GM12878 (cell line): Measurements from ENCODE around the gene CA9. TPM values are rescaled to one million over a fixed set of nuclear protein-coding genes. Genes with fewer than 3 reads are reported as not detected.

Experiments used
- ATAC-seq: fragments of 200-7000 bp; cut with Tn5 transposase; 3 replicates; pipeline ENCODE4 v1.9.1; 2020; ENCODE audit warnings: mild to moderate bottlenecking, moderate library complexity
- BruUV-seq: library from RNA; stranded (reverse); fragments of 400-500 nt; replicated peaks from 2 replicates; lab custom pipeline; 2021; lab: Mats Ljungman, UMichigan
- CTCF ChIA-PET: fragments of 300-600 bp; sonication (Branson Sonifier 250); formaldehyde crosslinking; extraction: SDS; loops from one replicate; lab custom pipeline; 2021; ENCODE audit warnings: inconsistent platforms; lab: Yijun Ruan, JAX
- POLR2A ChIA-PET: fragments of 350-600 bp; formaldehyde crosslinking; extraction: SDS; loops from one replicate; lab custom pipeline; 2021; ENCODE audit warnings: inconsistent platforms; lab: Charles Lee
- RAD21 ChIA-PET: fragments of 300-600 bp; sonication (Branson Sonifier 250); formaldehyde crosslinking; loops from one replicate; lab custom pipeline; 2023; ENCODE audit warnings: antibody characterized with exemption; ENCODE audit not compliant: unreplicated experiment; lab: Charles Lee
- SMC1A ChIA-PET: fragments of 300-600 bp; sonication (Branson Sonifier 250); formaldehyde crosslinking; loops from one replicate; lab custom pipeline; 2023; ENCODE audit not compliant: unreplicated experiment, uncharacterized antibody; lab: Charles Lee
- DNase-seq: peaks from one replicate; pipeline ENCODE4 v3.0.0-alpha.2; 2011; ENCODE audit warnings: low read depth, low spot score
- FAIRE-seq: peaks from 3 replicates; lab custom pipeline; 2011; peaks lifted over from hg19 to GRCh38; lab: Jason Lieb, UNC
- H2AFZ ChIP-seq: 2 replicates; pipeline ENCODE4 v1.6.0; 2011; ENCODE audit warnings: low read depth, low read length, control low read depth; ENCODE audit not compliant: control insufficient read depth
- H3K27ac ChIP-seq: 2 replicates; pipeline ENCODE4 v1.5.1; 2011; ENCODE audit warnings: control low read depth; ENCODE audit not compliant: control insufficient read depth, insufficient read depth
- H3K27me3 ChIP-seq, 2 experiments: replicated peaks in 1 of 2; 2 replicates each; pipeline versions ENCODE4 v1.6.0 to v1.6.1; 2011; ENCODE audit warnings: low read length in 1 of 2; ENCODE audit not compliant: control insufficient read depth in 2 of 2, insufficient read depth in 2 of 2
- H3K36me3 ChIP-seq, 2 experiments: 2 replicates each; pipeline ENCODE4 v1.5.1; 2011; ENCODE audit warnings: low read length in 1 of 2; ENCODE audit not compliant: control insufficient read depth in 2 of 2, insufficient read depth in 2 of 2
- H3K4me1 ChIP-seq: 2 replicates; pipeline ENCODE4 v1.6.1; 2011; ENCODE audit warnings: mild to moderate bottlenecking, low read length, moderate library complexity, mixed read lengths; ENCODE audit not compliant: control insufficient read depth, insufficient read depth
- H3K4me2 ChIP-seq: 2 replicates; pipeline ENCODE4 v1.6.0; 2011; ENCODE audit warnings: control low read depth; ENCODE audit not compliant: control insufficient read depth, insufficient read depth
- H3K4me3 ChIP-seq: fragments of 200-600 bp; sonication (generic); 2 replicates; pipeline ENCODE4 v1.5.1; 2016
- H3K79me2 ChIP-seq: 2 replicates; pipeline ENCODE4 v1.6.0; 2011; ENCODE audit warnings: low read length; ENCODE audit not compliant: control insufficient read depth, insufficient read depth
- H3K9ac ChIP-seq: 2 replicates; pipeline ENCODE4 v1.8.0; 2011; ENCODE audit warnings: low read length, control low read depth, mixed read lengths; ENCODE audit not compliant: control insufficient read depth, insufficient read depth
- H3K9me3 ChIP-seq: replicated peaks from 3 replicates; pipeline ENCODE4 v1.5.1; 2011; ENCODE audit warnings: mild to moderate bottlenecking, low read length; ENCODE audit not compliant: control insufficient read depth, insufficient read depth
- H4K20me1 ChIP-seq: 2 replicates; pipeline ENCODE4 v1.6.0; 2011; ENCODE audit not compliant: control insufficient read depth, insufficient read depth
- DPF2 ChIP-seq: fragments of 450-650 bp; IDR thresholded peaks from 2 replicates; pipeline ENCODE4 v1.6.1; 2017; ENCODE audit warnings: mild to moderate bottlenecking
- E2F8 ChIP-seq: fragments of 450-650 bp; IDR thresholded peaks from 2 replicates; pipeline ENCODE4 v1.6.1; 2018; ENCODE audit warnings: mild to moderate bottlenecking, low read depth, moderate library complexity; ENCODE audit not compliant: partially characterized antibody
- IKZF1 ChIP-seq: fragments of 450-650 bp; conservative IDR thresholded peaks from 2 replicates; pipeline ENCODE4 v1.6.1; 2017; ENCODE audit warnings: antibody characterized with exemption, mild to moderate bottlenecking
- MEF2A ChIP-seq: IDR thresholded peaks from 2 replicates; pipeline ENCODE4 v1.6.1; 2011; ENCODE audit warnings: low read depth, mild to moderate bottlenecking, low read length, moderate library complexity; ENCODE audit not compliant: insufficient read depth
- MYC ChIP-seq: IDR thresholded peaks from 2 replicates; pipeline ENCODE4 v1.6.1; 2011; ENCODE audit warnings: mild to moderate bottlenecking, low read length, moderate library complexity, inconsistent platforms; ENCODE audit not compliant: insufficient read depth, insufficient replicate concordance, insufficient read length, severe bottlenecking
- NBN ChIP-seq: fragments of 450-650 bp; IDR thresholded peaks from 2 replicates; pipeline ENCODE4 v1.6.1; 2016
- NRF1 ChIP-seq: conservative IDR thresholded peaks from 2 replicates; pipeline ENCODE4 v1.6.1; 2011; ENCODE audit warnings: mild to moderate bottlenecking, low read depth, low read length, improper control_type of control experiment
- PAX8 ChIP-seq: fragments of 450-650 bp; IDR thresholded peaks from 2 replicates; pipeline ENCODE4 v1.6.1; 2017; ENCODE audit warnings: mild to moderate bottlenecking, moderate library complexity
- RFX5 ChIP-seq: IDR thresholded peaks from 2 replicates; pipeline ENCODE4 v1.6.1; 2011; ENCODE audit warnings: low read depth, low read length, improper control_type of control experiment
- YY1 ChIP-seq: IDR thresholded peaks from 2 replicates; pipeline ENCODE4 v1.6.1; 2011; ENCODE audit warnings: low read depth, mild to moderate bottlenecking, low read length
- ZBED1 ChIP-seq: IDR thresholded peaks from 2 replicates; pipeline ENCODE4 v1.6.1; 2016; ENCODE audit warnings: borderline replicate concordance
- WGBS: methylation state at CpG from one replicate; pipeline ENCODE4 v1.1.6; 2016; ENCODE audit warnings: low lambda C conversion rate; ENCODE audit not compliant: insufficient replicate concordance, insufficient coverage; ENCODE audit errors: missing lambda C conversion rate; 5-methylcytosine and 5-hydroxymethylcytosine counted together
- in situ Hi-C: fragments of 300-500 bp; cut with MboI; formaldehyde crosslinking; loops from 9 replicates; pipeline ENCODE4 v1.14.3; 2018; ENCODE audit warnings: mixed read lengths
- intact Hi-C: fragments of 100-400 bp; cut with micrococcal nuclease; formaldehyde crosslinking; loops from one replicate; pipeline ENCODE4 v1.14.2; 2022; ENCODE audit not compliant: unreplicated experiment
- polyA plus RNA-seq, 11 experiments: library from polyadenylated mRNA; depleted of rRNA in 4 of 11; unstranded in 6 of 11; stranded (reverse) in 5 of 11; fragments of >200 nt; fragmentation: Nextera tagmentation in 4 of 11; fragmentation: Illumina TruSeq in 1 of 11; extraction: Ambion mirVana in 4 of 11; extraction: Trizol in 1 of 11; gene quantifications; 1 replicate in 1 of 11; 2 replicates in 10 of 11; pipeline versions ENCODE4 v1.2.1 to v1.2.3, GENCODE V29; 2011 to 2016; ENCODE audit warnings: inconsistent platforms in 2 of 11, missing spikeins in 2 of 11, low read depth in 1 of 11
- total RNA-seq, 4 experiments: library from RNA; depleted of rRNA in 3 of 4; stranded (reverse); fragments of >200 nt in 3 of 4; fragmentation: Illumina TruSeq in 1 of 4; extraction: Trizol in 1 of 4; gene quantifications; 2 replicates each; pipeline versions ENCODE4 v1.2.1 to v1.2.3, GENCODE V29; 2013 to 2021
- TF ChIP-seq, protein P1 (sequence below): IDR thresholded peaks from 2 replicates; pipeline ENCODE4 v1.6.1; 2012; ENCODE audit warnings: low read depth, low read length, improper control_type of control experiment

The CA9 gene
- total and polyA plus RNA-seq, 10 of the 15 experiments (the other 5 are each of a cell fraction or from before 2014, with no cell fraction given): 0.53 to 6.6 (median 1.2) TPM

GRCh38 chr9:35675732-35676392 is 2.1 kb downstream of the CA9 start:
- Histone ChIP-seq H3K9me3 (no peaks in the 10 kb centered on the region), H3K27me3 (peaks cover 3 to 7% of the 10 kb centered on the region in 2 experiments), H3K4me2 (peak overlapping the region; percentile 69), H3K36me3 (no peaks in the 10 kb centered on the region), H3K27ac (no peak overlapping the region), H3K79me2 (no peaks in the 10 kb centered on the region), H3K4me3 (peak overlapping the region; percentile 22; the same call in 1 of the 2 replicates), H4K20me1 (no peaks in the 10 kb centered on the region), H3K9ac (no peak overlapping the region), H3K4me1 (peaks cover 8% of the 10 kb centered on the region), H2AFZ (peak overlapping the region; percentile 41)
- RAD21 ChIA-PET: interaction anchor here (0.9 to 1.1 kb wide), 2 partner anchors 21 to 1272 kb away, joined by 3 to 4 read pairs; no protein-coding TSS in a partner anchor
- no peak for DNase-seq
- SMC1A ChIA-PET: interaction anchor here (0.9 to 1.7 kb wide), 3 partner anchors 10 to 16 kb away, joined by 3 to 4 read pairs (median 3); no protein-coding TSS in a partner anchor
- CTCF ChIA-PET: interaction anchor here (0.7 to 2.5 kb wide), 4 partner anchors 11 to 30 kb away, joined by 3 to 9 read pairs (median 8); partner anchors contain the start of gene ARHGEF39
- 21% methylated on average over 50 of the region's 51 CpGs for WGBS
- ATAC-seq: peak; percentile 66
- POLR2A ChIA-PET: interaction anchor here (0.6 to 1.9 kb wide), 3 partner anchors 10 to 18 kb away, joined by 3 to 11 read pairs (median 7); partner anchors contain the start of genes ARHGEF39, CCDC107 and RMRP
- no peak for FAIRE-seq
- no TSS peak for BruUV-seq
- TF ChIP-seq NBN (no peak), E2F8 (no peak), MYC (no peak), IKZF1 (0 out of 2 replicates have a peak, but pooled peaks have one; percentile 32), PAX8 (no peak), NRF1 (peak; percentile 28; the same call in 1 of the 2 replicates), RFX5 (no peak), MEF2A (no peak), ZBED1 (no peak), DPF2 (0 out of 2 replicates have a peak, but pooled peaks have one; percentile 16), YY1 (peak; percentile 55)
- TF ChIP-seq, protein P1, sequence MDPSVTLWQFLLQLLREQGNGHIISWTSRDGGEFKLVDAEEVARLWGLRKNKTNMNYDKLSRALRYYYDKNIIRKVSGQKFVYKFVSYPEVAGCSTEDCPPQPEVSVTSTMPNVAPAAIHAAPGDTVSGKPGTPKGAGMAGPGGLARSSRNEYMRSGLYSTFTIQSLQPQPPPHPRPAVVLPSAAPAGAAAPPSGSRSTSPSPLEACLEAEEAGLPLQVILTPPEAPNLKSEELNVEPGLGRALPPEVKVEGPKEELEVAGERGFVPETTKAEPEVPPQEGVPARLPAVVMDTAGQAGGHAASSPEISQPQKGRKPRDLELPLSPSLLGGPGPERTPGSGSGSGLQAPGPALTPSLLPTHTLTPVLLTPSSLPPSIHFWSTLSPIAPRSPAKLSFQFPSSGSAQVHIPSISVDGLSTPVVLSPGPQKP: no peak
- in situ Hi-C loops (no loop called here), intact Hi-C loops (no loop called here)
